ENCODE data around the gene DUSP19.

The DUSP19 gene

GRCh38 chr2:183060571-183061231 is 17.8 kb upstream of the DUSP19 start:
- intact Hi-C loops (cut with DNase I): no loop called here
- DNase-seq: no peak

- no peak for DNase-seq
- intact Hi-C loops (cut with DNase I): no loop called here
Observed at GRCh38 chr2:183063083-183063482, 15.5 kb upstream of the DUSP19 start.

- no peak for DNase-seq
- intact Hi-C loops (cut with DNase I): no loop called here
Observed at GRCh38 chr2:183068561-183068960, 10.0 kb upstream of the DUSP19 start.

GRCh38 chr2:183069174-183069573 is 9.4 kb upstream of the DUSP19 start:
- intact Hi-C loops (cut with DNase I): no loop called here
- no peak for DNase-seq

GRCh38 chr2:183070942-183071844 is 7.4 kb upstream of the DUSP19 start:
- peak in 4 of 10 donors; percentile 20 to 88 (median 28) for DNase-seq
- intact Hi-C loops (cut with DNase I): no loop called here

- no peak for DNase-seq
- intact Hi-C loops (cut with DNase I): no loop called here
Observed at GRCh38 chr2:183072177-183072576, 6.4 kb upstream of the DUSP19 start.

- DNase-seq: peak in 2 of 10 donors; percentile 34 to 76
- intact Hi-C loops (cut with DNase I): loop anchor here (2.0 to 5.0 kb wide), 3 partner anchors 39 to 361 kb away; partner anchors contain the start of genes DNAJC10, NCKAP1 and NUP35
Observed at GRCh38 chr2:183078163-183078463, 434 bp upstream of the DUSP19 start.

GRCh38 chr2:183079139-183079775 is 710 bp downstream of the DUSP19 start:
- peak in 1 of 10 donors; percentile 66 for DNase-seq
- intact Hi-C loops (cut with DNase I): loop anchor here (2.0 to 5.0 kb wide), 3 partner anchors 40 to 362 kb away; partner anchors contain the start of genes DNAJC10, NCKAP1 and NUP35

- intact Hi-C loops (cut with DNase I): no loop called here
- peak in 6 of 10 donors; percentile 20 to 85 (median 42) for DNase-seq
Observed at GRCh38 chr2:183081911-183082310, 3.4 kb downstream of the DUSP19 start.

GRCh38 chr2:183088061-183088460 is 9.5 kb downstream of the DUSP19 start:
- intact Hi-C loops (cut with DNase I): no loop called here
- no peak for DNase-seq

GRCh38 chr2:183089192-183089851 is 10.8 kb downstream of the DUSP19 start:
- intact Hi-C loops (cut with DNase I): no loop called here
- DNase-seq: peak in 1 of 10 donors; percentile 63

GRCh38 chr2:183091318-183091953 is 12.9 kb downstream of the DUSP19 start:
- intact Hi-C loops (cut with DNase I): no loop called here
- DNase-seq: no peak

- intact Hi-C loops (cut with DNase I): no loop called here
- no peak for DNase-seq
Observed at GRCh38 chr2:183091954-183092345, 13.4 kb downstream of the DUSP19 start.

GRCh38 chr2:183093857-183094657 is 15.5 kb downstream of the DUSP19 start:
- intact Hi-C loops (cut with DNase I): no loop called here
- DNase-seq: no peak

- no peak for DNase-seq
- intact Hi-C loops (cut with DNase I): no loop called here
Observed at GRCh38 chr2:183105402-183106134, 27.0 kb downstream of the DUSP19 start.

GRCh38 chr2:183112577-183112976 is 34.0 kb downstream of the DUSP19 start:
- intact Hi-C loops (cut with DNase I): no loop called here
- DNase-seq: no peak

- intact Hi-C loops (cut with DNase I): no loop called here
- DNase-seq: no peak
Observed at GRCh38 chr2:183113630-183114029, 35.1 kb downstream of the DUSP19 start.

GRCh38 chr2:183117226-183117625 is 38.7 kb downstream of the DUSP19 start:
- DNase-seq: no peak
- intact Hi-C loops (cut with DNase I): no loop called here
